ENCODE results near the gene FMNL2. TPM values are rescaled to one million over a fixed set of nuclear protein-coding genes. Genes with fewer than 3 reads are reported as not detected.

Gene FMNL2
- total RNA-seq, 1 experiment from 2014 or later, result 28.1 TPM

DNA sequence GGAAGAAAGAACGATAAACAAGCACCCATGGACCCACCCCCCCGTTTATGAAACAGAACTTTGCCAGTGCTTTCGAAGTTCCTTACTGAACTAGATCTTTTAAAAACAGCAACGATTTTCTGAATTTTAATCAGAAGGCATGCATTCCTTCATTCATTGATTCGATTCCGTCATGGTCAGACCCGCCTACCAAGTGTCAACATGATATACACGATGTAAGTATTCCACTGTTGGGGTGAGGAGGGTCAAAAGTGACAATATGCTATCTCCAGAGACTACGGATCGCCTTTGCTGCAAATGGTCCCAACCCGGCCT is 316 bp upstream of the FMNL2 start:
- DNase-seq (ENCODE audit: low read depth, low spot score) (no peak), ATAC-seq (no peak)
- Histone ChIP-seq H3K27me3 (ENCODE audit: insufficient read depth, low read length) (no peaks in the 10 kb centered on the region), H3K9me3 (ENCODE audit: control insufficient read depth in 1 of 2, insufficient read depth in 1 of 2, low read depth in 1 of 2, low read length in 2 of 2) (no peaks in the 10 kb centered on the region), H3K4me3 (replicated peaks in 1 of 2; ENCODE audit: low read depth in 1 of 2, low read length in 2 of 2) (peak overlapping the region; percentile 63 to 81), H4K20me1 (ENCODE audit: insufficient read depth) (no peaks in the 10 kb centered on the region), H3K9me2 (ENCODE audit: insufficient read depth) (no peaks in the 10 kb centered on the region), H3K9ac (ENCODE audit: low read length) (peak overlapping the region; percentile 82), H2AFZ (ENCODE audit: low read depth, low read length, poor library complexity, severe bottlenecking) (peak overlapping the region; percentile 84), H3K79me2 (ENCODE audit: insufficient read depth, low read length) (peaks cover 44% of the 10 kb centered on the region), H3K36me3 (ENCODE audit: control insufficient read depth in 1 of 2, insufficient read depth in 2 of 2, low read length in 2 of 2) (no peaks in the 10 kb centered on the region), H3K27ac (ENCODE audit: low read depth, low read length) (no peak overlapping the region), H3K4me1 (ENCODE audit: control insufficient read depth in 1 of 2, insufficient read depth in 2 of 2, low read length in 2 of 2) (peaks cover 0 to 17% of the 10 kb centered on the region in 2 experiments; a peak in 2 of 4 replicates), H3K4me2 (ENCODE audit: low read length) (peak overlapping the region; percentile 95)
- intact Hi-C loops (cut with micrococcal nuclease), result loop anchor here (5.0 to 10.0 kb wide), 2 partner anchors 132 to 290 kb away; no protein-coding TSS in a partner anchor
- TF ChIP-seq ZFX (IDR thresholded peaks at IDR 0.05) (no peak), ELF1 (IDR thresholded peaks at IDR 0.05; ENCODE audit: borderline replicate concordance, low read depth) (no peak), FOSL1 (IDR thresholded peaks at IDR 0.05; ENCODE audit: low read depth) (no peak), CEBPB (IDR thresholded peaks at IDR 0.05; ENCODE audit: low read depth) (no peak), SIN3A (IDR thresholded peaks at IDR 0.05; ENCODE audit: low read depth) (no peak), JUND (IDR thresholded peaks at IDR 0.05) (no peak), CBX3 (IDR thresholded peaks at IDR 0.05; ENCODE audit: low read depth) (no peak), TCF7L2 (IDR thresholded peaks at IDR 0.05; ENCODE audit: borderline replicate concordance, extremely low read depth, insufficient read depth, insufficient read length) (no peak), POLR2AphosphoS5 (IDR thresholded peaks at IDR 0.05; ENCODE audit: low read depth, low read length) (no peak), RAD21 (IDR thresholded peaks at IDR 0.05; ENCODE audit: low read depth) (no peak), POLR2A (IDR thresholded peaks at IDR 0.05; ENCODE audit: borderline replicate concordance, extremely low read depth, insufficient read depth, insufficient read length) (no peak), EZH2phosphoT487 (IDR thresholded peaks at IDR 0.05; ENCODE audit: borderline replicate concordance) (no peak)
- TF ChIP-seq, protein P1, sequence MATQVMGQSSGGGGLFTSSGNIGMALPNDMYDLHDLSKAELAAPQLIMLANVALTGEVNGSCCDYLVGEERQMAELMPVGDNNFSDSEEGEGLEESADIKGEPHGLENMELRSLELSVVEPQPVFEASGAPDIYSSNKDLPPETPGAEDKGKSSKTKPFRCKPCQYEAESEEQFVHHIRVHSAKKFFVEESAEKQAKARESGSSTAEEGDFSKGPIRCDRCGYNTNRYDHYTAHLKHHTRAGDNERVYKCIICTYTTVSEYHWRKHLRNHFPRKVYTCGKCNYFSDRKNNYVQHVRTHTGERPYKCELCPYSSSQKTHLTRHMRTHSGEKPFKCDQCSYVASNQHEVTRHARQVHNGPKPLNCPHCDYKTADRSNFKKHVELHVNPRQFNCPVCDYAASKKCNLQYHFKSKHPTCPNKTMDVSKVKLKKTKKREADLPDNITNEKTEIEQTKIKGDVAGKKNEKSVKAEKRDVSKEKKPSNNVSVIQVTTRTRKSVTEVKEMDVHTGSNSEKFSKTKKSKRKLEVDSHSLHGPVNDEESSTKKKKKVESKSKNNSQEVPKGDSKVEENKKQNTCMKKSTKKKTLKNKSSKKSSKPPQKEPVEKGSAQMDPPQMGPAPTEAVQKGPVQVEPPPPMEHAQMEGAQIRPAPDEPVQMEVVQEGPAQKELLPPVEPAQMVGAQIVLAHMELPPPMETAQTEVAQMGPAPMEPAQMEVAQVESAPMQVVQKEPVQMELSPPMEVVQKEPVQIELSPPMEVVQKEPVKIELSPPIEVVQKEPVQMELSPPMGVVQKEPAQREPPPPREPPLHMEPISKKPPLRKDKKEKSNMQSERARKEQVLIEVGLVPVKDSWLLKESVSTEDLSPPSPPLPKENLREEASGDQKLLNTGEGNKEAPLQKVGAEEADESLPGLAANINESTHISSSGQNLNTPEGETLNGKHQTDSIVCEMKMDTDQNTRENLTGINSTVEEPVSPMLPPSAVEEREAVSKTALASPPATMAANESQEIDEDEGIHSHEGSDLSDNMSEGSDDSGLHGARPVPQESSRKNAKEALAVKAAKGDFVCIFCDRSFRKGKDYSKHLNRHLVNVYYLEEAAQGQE (IDR thresholded peaks at IDR 0.05; ENCODE audit: low read depth), result no peak
- TF ChIP-seq, protein P2, sequence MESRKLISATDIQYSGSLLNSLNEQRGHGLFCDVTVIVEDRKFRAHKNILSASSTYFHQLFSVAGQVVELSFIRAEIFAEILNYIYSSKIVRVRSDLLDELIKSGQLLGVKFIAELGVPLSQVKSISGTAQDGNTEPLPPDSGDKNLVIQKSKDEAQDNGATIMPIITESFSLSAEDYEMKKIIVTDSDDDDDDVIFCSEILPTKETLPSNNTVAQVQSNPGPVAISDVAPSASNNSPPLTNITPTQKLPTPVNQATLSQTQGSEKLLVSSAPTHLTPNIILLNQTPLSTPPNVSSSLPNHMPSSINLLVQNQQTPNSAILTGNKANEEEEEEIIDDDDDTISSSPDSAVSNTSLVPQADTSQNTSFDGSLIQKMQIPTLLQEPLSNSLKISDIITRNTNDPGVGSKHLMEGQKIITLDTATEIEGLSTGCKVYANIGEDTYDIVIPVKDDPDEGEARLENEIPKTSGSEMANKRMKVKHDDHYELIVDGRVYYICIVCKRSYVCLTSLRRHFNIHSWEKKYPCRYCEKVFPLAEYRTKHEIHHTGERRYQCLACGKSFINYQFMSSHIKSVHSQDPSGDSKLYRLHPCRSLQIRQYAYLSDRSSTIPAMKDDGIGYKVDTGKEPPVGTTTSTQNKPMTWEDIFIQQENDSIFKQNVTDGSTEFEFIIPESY (IDR thresholded peaks at IDR 0.05; ENCODE audit: extremely low read depth, insufficient replicate concordance, low read length), result no peak
- TF ChIP-seq, protein P3, sequence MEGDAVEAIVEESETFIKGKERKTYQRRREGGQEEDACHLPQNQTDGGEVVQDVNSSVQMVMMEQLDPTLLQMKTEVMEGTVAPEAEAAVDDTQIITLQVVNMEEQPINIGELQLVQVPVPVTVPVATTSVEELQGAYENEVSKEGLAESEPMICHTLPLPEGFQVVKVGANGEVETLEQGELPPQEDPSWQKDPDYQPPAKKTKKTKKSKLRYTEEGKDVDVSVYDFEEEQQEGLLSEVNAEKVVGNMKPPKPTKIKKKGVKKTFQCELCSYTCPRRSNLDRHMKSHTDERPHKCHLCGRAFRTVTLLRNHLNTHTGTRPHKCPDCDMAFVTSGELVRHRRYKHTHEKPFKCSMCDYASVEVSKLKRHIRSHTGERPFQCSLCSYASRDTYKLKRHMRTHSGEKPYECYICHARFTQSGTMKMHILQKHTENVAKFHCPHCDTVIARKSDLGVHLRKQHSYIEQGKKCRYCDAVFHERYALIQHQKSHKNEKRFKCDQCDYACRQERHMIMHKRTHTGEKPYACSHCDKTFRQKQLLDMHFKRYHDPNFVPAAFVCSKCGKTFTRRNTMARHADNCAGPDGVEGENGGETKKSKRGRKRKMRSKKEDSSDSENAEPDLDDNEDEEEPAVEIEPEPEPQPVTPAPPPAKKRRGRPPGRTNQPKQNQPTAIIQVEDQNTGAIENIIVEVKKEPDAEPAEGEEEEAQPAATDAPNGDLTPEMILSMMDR (IDR thresholded peaks at IDR 0.05 in 2 of 3, conservative IDR thresholded peaks at IDR 0.05 in 1 of 3; ENCODE audit: borderline replicate concordance in 1 of 3, insufficient read depth in 1 of 3, low read depth in 2 of 3, low read length in 2 of 3), result no peak
- POLR2A ChIA-PET, result no interaction called here
- RAD21 ChIA-PET (ENCODE audit: low non-redundant PET in 1 of 2, low total read pairs in 2 of 2, uncharacterized antibody in 2 of 2, unreplicated experiment in 2 of 2), result interaction anchor here in 1 of 2 experiments (0.6 kb wide), 1 partner anchor 93 kb away, joined by 3 read pairs; no protein-coding TSS in a partner anchor
- no TSS peak for BruUV-seq (replicated peaks)
- CTCF ChIA-PET, result no interaction called here

Measured in HCT116 (cell line).